Limb (tissue), 2 donors: Measurements from ENCODE around the gene SNX14.

Source experiments
- DNase-seq, 2 donors: peaks; one replicate each; pipeline ENCODE4 v3.0.0-alpha.2; 2016; ENCODE audit errors: extremely low spot score in 2 of 2

Gene SNX14

GRCh38 chr6:85516168-85516567 is 77.5 kb downstream of the SNX14 start:
- DNase-seq = no peak

- no peak for DNase-seq
These were observed 87.1 kb downstream of the SNX14 start for GRCh38 chr6:85506441-85507093.

GRCh38 chr6:85498596-85499258 is 94.9 kb downstream of the SNX14 start:
- no peak for DNase-seq

DNA sequence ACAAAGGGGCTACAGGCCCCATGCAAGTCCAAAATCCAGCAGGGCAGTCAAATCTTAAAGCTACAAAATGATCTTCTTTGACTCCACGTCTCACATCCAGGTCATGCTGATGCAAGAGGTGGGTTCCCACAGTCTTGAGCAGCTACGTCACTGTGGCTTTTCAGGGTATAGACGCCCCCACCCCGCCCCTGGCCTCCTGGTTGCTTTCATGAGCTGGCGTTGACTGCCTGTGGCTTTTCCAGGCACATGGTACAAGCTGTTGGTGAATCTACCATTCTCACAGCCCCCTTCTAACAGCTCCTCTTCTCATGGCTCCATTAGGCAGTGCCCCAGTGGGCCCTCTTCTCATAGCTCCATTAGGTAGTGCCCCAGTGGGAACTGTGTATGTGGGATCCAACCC is 96.8 kb downstream of the SNX14 start:
- no peak for DNase-seq

- DNase-seq = no peak
These were observed 97.6 kb downstream of the SNX14 start for GRCh38 chr6:85496009-85496579.

DNA sequence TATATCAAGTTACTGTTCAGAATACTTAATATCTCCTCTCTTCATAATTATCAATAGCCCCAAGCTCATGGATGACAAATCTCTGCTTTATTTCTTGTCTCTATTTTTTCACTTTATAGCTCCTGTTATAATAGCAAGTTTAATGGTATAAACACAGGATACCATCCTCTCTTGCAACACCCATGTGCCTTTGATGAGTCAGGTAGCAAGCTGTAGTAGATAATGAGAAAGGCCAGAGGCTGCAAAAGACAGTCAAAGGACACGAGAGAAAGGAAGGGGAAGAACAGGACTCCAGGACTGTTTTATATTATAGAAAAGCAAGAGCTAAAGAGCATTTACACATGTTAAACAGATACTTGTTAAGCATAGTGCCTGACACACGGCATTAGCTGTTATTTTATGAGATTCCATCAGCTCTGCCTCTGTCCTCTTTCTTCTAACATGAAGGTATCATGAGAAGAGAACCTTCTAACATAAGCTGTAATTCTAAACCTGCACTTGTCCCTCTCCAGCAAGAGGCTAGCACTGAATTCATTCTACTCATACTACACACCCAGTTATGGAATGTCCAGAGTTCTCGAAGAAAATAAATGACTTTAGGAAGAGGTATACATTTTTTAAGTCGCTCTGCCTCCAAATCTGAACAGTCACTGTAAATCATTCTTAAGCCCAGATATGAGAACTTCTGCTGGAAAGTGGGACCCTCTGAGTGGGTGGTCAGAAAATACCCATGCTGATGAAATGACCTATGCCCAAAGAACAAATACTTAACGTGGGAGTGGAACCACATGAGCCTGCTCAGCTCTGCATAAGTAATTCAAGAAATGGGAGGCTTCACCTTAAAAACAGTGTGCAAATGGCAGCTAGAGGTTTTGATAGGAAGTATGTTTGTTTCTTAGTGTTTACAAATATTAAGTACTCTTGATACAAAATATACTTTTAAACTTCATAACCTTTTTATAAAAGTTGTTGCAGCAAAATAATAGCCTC is 98.8 kb downstream of the SNX14 start:
- DNase-seq = no peak

GRCh38 chr6:85493389-85493788 is 100.3 kb downstream of the SNX14 start:
- no peak for DNase-seq

GRCh38 chr6:85490516-85491248 is 103.0 kb downstream of the SNX14 start:
- no peak for DNase-seq

- DNase-seq = no peak
These were observed 108.7 kb downstream of the SNX14 start for GRCh38 chr6:85484948-85485347.

DNA sequence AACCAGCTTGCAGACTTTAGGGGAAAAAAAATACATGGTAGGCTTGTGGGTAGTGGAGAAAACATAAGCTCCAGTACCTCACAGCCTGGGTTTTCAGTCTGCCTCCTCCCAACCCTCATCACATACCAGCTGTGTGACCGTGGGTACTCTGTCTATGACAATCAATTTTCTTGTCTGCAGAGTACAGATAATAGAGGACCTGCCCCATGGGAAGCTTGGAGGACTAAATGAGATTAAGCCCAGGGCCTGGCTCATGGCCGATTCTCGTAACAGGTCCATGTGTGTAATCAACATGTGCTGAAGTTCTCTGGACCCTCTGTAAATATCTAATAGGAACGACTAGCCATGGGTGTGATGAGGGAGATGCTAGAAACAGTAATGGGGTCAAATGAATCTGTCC is 109.8 kb downstream of the SNX14 start:
- DNase-seq = no peak

- peak; percentile 75 to 85 for DNase-seq
These were observed 110.6 kb downstream of the SNX14 start for GRCh38 chr6:85482905-85483700.

DNA sequence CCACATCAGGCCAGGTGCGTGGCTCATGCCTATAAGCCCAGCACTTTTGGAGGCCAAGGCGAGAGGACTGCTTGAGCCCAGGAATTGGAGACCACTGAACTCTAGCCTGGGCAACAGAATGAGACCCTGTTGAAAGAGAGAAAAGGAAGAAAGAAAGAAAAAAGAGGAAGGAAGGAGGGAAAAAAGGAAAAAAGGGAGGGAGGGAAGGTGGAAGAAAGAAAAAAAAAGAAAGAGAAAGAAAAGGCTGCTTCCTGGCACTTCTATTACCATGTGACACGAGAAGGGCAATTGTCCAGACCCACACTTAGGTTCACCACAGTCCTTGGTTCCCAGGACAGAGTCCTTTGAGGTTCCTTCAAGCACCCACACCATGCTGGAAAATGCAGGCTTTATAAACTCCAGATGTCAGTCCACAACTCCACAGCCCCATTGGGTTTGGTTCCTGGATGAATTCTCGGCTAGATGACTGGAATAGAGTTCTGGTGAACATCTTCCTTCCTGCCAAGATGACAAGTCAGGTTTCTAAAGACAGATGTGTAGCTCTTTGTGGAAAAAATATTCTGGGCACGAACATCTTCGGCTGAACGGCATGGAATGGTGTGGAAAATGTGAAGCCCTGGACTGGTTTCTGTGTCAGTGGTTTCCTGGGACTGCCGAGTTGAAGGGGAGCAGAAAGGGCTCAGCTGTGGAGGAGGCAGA is 111.3 kb downstream of the SNX14 start:
- DNase-seq = no peak

DNA sequence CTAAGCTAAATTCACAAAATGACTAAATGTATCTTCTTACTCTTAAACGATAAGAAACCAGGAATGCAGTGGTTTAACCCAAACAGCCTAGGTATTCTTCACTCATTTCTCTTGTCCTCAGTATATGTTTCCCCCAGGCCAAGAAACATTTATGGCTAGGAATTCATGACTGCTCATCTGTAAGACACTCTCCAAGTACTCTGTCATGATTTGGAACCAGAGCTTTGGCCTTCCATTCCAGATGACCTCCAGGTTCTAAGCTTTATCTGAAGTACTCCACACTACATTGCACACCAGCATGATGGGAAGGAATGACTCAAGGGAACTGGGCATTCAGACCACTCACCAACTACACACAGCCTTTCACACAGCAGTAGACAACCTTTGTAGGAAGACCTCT is 114.5 kb downstream of the SNX14 start:
- DNase-seq = no peak

DNA sequence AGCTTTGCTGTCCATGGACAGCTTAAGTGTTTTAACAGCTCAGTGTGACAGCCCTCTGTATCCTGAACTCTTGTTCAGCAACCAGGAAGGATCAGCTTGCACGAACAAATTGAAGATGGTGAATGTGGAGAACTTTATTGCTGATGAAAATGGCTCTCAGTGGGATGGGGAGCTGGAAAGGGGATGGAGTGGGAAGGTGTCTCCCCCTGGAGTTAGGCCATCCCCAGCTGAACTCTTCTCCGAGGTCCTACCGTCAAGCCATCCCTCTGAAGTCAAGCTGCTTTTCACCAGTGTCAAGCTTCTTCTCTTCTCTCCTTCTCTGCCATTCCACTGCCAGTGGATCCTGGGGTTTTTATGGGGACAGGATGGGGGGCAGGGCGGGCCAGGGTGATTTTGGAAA is 117.1 kb downstream of the SNX14 start:
- DNase-seq = no peak

GRCh38 chr6:85473748-85474147 is 119.9 kb downstream of the SNX14 start:
- DNase-seq = no peak

DNA sequence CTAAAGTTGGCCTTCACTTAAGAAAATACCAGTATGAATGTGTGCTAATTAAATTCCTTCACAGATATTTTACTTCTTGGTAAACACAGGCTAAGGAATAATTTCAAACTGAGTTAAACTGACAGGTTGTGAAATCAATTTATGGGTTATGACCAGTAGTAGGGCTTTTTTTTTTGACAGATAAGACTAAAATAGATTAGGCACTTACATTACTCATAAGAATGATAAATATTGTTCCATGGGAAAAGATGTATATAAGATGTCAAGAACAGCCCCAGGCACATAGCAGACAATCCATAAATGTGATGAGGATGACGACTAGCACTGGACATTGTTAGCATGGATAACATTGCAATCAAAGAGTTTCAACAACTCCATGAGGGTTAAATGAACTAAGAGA is 120.9 kb downstream of the SNX14 start:
- no peak for DNase-seq

GRCh38 chr6:85470023-85470410 is 123.6 kb downstream of the SNX14 start:
- DNase-seq = no peak

DNA sequence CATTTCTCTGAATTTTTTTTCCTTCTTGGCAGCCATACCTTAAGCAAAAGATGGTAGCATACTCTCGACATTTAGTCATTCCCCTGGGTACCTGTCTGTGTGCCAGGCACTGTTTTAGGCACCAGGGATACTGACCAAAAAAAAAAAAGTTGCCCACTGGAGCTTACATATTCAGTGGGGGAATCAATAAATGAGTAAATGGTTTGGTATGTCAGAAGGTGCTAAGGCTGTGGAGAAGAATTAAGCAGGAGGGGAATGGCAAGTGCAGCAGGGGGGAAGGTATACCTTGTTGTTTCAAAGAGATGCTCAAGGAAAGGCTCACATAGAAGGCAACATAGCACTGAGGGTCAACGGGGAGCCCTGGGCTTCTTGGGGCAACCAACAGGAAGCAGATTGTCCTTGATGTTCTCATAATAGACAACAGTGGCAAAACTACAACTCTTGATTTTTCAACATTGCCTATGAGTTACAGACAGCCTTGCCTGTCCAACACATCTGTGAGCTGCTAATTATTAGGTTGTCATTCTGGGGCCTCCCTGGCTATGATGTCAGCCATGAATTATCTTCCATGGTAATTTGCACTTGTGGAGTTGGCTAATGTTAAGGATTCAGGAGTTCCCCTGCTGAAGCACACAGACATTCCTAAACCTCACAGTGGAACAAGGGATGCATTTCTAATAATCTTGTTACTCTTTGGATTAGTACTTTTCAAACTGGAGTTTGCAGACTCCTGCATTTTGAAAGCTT is 124.2 kb downstream of the SNX14 start:
- no peak for DNase-seq

GRCh38 chr6:85468326-85468725 is 125.3 kb downstream of the SNX14 start:
- DNase-seq = no peak
